Middle frontal gyrus (tissue), 1 donor: Measurements from ENCODE around the gene ARID1B.

Experiments used
- DNase-seq: peaks from one replicate; pipeline ENCODE4 v3.0.0-alpha.2; 2015; ENCODE audit warnings: low spot score; ENCODE audit errors: extremely low spot score

Gene ARID1B

GRCh38 chr6:156877126-156877863 is 100.1 kb downstream of the ARID1B start:
- DNase-seq: no peak

DNA sequence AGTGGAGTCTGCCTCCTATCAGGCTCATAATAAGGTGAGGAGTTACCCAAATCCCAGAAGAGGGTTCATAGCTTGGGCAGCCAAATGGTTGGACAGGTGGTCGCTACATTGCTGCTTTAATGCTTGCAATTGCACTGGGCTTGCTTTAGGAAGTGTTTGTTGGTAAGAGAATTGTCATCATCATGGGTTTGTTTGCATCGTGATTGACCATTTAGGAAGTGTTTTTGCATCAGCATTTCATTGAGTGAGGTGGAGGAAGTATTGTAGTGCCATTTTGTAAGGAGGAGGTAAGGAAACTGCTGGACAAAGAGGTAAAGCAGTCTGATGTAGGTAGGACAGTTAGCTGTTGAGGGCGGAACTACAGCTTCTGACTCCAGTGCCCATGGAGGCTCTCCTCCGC is 101.5 kb downstream of the ARID1B start:
- no peak for DNase-seq

DNA sequence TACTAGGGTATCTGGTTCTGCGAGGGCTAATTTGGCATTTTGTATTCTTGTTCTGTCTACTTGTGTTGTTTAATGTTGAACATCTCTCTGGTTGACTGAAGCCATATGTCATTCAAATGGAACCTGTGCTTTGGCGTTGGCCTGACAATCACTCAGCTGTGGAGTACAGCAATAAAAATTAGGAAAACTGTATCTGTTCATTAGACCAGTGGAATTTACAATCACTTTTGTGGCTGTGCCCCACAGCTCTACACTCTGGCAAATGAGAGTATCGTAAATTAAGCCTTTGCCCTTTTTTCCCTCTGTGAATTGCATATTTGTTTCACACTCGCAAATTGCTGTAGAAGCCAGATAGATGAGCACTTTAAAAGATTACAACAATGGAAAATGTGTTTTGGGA is 102.0 kb downstream of the ARID1B start:
- DNase-seq: no peak

DNA sequence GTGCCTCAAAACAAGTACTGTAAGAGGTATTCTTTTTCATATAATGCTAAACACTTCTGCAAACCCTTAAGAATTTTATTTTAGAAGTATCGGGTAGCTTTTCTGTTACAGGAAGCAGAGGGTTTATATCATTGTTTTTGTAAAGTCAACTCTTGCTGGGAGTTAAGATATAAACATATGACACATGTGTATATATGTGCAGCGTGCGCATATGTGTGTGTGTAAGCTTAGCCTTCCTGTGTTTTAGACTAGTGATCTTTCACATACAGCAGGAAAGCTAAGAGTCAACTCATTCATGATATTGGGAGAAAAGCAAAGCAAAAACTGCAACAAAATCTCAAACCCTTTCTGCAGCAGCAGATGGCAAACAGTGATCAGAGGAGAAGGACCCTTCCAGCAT is 102.4 kb downstream of the ARID1B start:
- DNase-seq: no peak

DNA sequence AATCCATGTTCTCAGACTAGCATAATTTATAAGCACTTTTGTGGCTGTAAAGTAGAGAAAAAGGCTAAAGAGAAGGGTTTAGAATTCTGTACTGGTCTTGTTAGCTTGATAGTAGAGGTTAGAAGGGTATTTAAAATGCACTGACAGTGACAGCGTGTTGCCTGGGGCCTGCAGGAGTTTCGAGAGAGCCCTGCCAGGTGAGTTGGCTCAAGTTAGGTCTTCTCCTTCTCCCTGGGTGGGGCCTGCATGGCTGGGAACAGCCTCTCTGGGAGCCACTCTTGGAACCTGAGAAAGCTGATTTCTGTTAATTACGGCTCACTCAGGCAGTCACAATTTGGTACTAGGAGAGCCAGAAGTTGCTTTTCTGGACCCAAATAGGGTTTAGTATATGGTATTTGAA is 103.7 kb downstream of the ARID1B start:
- DNase-seq: no peak

- DNase-seq: no peak
Measured at GRCh38 chr6:156881687-156882629, 104.8 kb downstream of the ARID1B start.

- DNase-seq: no peak
Measured at GRCh38 chr6:156883497-156884252, 106.5 kb downstream of the ARID1B start.

GRCh38 chr6:156884306-156884705 is 107.1 kb downstream of the ARID1B start:
- DNase-seq: no peak

- DNase-seq: no peak
Measured at GRCh38 chr6:156885562-156885961, 108.4 kb downstream of the ARID1B start.

GRCh38 chr6:156886409-156886808 is 109.2 kb downstream of the ARID1B start:
- DNase-seq: no peak

GRCh38 chr6:156887623-156888269 is 110.6 kb downstream of the ARID1B start:
- no peak for DNase-seq

GRCh38 chr6:156889469-156889868 is 112.3 kb downstream of the ARID1B start:
- DNase-seq: no peak

- no peak for DNase-seq
Measured at GRCh38 chr6:156889986-156890385, 112.8 kb downstream of the ARID1B start.

- no peak for DNase-seq
Measured at GRCh38 chr6:156890627-156891314, 113.6 kb downstream of the ARID1B start.

GRCh38 chr6:156897907-156898531 is 120.8 kb downstream of the ARID1B start:
- no peak for DNase-seq

DNA sequence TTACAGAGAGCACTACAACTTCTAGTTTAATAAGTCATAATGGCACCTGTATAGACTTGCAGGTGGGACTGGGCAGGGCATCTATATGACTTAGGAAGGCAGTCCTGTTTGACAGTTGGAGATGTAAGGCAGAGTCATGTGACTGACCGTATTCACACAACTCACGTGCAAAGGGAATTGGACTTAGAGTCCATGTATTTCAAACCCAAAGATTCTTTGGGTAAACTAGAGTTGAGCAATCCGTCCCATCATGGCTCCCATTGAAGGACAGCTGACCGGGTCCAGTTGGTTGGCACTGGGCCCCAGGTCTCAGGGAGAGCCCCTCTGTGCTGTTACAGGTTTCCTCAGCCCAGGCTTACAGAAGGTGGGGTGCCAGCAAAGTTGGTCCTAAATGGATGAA is 121.9 kb downstream of the ARID1B start:
- no peak for DNase-seq

DNA sequence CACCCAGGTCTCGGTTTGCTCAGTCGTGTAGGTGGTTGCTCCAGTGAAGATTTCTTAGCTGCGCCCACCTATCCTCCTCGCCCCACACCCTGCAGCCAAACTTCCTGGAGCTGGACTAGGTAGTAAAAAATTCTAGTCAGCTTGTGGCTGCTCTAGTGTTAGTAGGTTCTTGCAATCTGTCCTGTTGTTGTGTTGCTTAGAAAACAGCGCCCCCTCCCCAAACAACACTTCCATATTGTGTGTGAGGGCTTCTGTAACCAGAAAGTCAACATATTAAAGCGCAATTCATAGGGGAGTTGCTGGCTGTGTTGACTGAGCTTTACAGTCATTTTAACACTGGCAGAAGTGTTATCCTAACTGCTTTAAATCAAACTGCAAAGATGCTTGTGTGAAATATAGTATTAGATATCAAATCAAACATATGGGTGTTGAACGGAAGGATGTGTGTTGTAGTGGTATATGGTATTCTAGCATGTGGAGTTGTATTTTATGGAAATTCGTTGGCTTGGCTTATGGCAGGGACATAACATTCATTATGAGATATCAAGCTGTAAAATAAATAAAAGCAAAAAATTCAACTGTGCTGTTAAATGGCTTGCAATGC is 122.5 kb downstream of the ARID1B start:
- no peak for DNase-seq

DNA sequence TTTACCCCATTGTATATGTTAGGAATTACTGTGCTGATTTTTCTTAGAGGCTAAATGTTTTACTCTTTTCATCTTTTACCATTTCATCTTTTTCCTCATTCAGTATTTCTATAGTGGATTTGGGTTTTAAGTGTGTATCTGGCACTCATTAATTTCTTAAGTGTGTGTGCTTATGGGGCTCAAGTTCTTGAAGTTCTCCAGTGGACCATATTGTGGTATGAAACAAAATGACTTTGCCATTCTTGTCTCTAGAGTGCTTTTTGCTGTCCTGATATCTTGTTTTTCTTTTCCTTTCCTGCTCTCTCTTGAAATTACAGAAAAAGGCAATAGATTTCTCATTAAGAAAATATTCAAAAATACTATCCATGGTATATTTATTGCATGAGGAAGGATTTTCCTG is 123.1 kb downstream of the ARID1B start:
- DNase-seq: no peak

GRCh38 chr6:156901309-156902019 is 124.3 kb downstream of the ARID1B start:
- no peak for DNase-seq
